ENCODE measurements around the gene NCBP1.

Gene NCBP1

DNA sequence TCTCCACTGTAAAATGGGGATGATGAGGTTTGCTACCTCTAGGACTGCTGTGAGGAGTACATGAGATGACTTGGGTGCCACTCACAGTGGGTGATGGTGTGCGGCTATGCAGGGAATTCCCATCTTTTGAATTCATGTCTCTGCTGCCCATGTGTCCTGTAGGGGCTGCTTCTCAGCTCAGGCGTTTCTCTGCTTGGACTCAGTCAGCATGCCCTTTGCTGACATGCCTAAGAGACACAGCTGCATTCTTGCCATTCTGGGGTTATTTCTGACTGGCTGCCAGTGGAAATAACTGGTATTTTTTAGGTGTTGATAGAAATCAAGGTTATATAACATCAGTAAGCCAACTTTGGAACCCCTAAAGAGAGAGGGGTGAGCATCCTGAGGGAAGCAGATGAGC is 87.8 kb downstream of the NCBP1 start:
- no peak for DNase-seq

- DNase-seq, result no peak
Measured at GRCh38 chr9:97722331-97722730, 88.7 kb downstream of the NCBP1 start.
